G401.6 (cell line): ENCODE data around the gene SEMA4B.
"Not testable (repeated sequence)": the region's sequence is repeated elsewhere in the genome, so short reads cannot be mapped to it uniquely, and the experiment has no call there.

Experiments
- FAIRE-seq: peaks from 2 replicates; lab custom pipeline; 2012; peaks lifted over from hg19 to GRCh38; lab: Jason Lieb, UNC

The SEMA4B gene

GRCh38 chr15:90259524-90259923 lies 58.4 kb downstream of the SEMA4B start:
- FAIRE-seq = no peak

- not testable (repeated sequence) for FAIRE-seq
Observed at GRCh38 chr15:90260731-90261130, 59.6 kb downstream of the SEMA4B start.

GRCh38 chr15:90261811-90262210 lies 60.7 kb downstream of the SEMA4B start:
- FAIRE-seq = no peak

- FAIRE-seq = no peak
Observed at GRCh38 chr15:90262426-90262825, 61.3 kb downstream of the SEMA4B start.

- FAIRE-seq = no peak
Observed at GRCh38 chr15:90264671-90265070, 63.5 kb downstream of the SEMA4B start.

GRCh38 chr15:90265271-90266060 lies 64.3 kb downstream of the SEMA4B start, which contains the start of gene NGRN:
Gene NGRN (plus strand): TSS chr15:90265672. CDS start chr15:90265713, 41 bp downstream.
- peak; percentile 25 for FAIRE-seq

- no peak for FAIRE-seq
Observed at GRCh38 chr15:90266061-90266431, 64.9 kb downstream of the SEMA4B start.

GRCh38 chr15:90266485-90266884 lies 65.4 kb downstream of the SEMA4B start:
- no peak for FAIRE-seq

GRCh38 chr15:90268415-90268814 lies 67.3 kb downstream of the SEMA4B start:
- no peak for FAIRE-seq

- FAIRE-seq = no peak
Observed at GRCh38 chr15:90270502-90271150, 69.5 kb downstream of the SEMA4B start.

GRCh38 chr15:90271459-90272166 lies 70.5 kb downstream of the SEMA4B start:
- no peak for FAIRE-seq

- not testable (repeated sequence) for FAIRE-seq
Observed at GRCh38 chr15:90278467-90278866, 77.3 kb downstream of the SEMA4B start.
